Osteocyte (in vitro differentiated cells): ENCODE measurements around the gene SERPINI1. TPM values are rescaled to one million over a fixed set of nuclear protein-coding genes. Genes with fewer than 3 reads are reported as not detected.

ENCODE experiments used
- DNase-seq: peaks from one replicate; pipeline ENCODE4 v3.0.0; 2021; ENCODE audit warnings: mixed read lengths; ENCODE audit not compliant: unreplicated experiment; ENCODE audit errors: extremely low spot score
- H3K27ac Mint-ChIP-seq: one replicate; pipeline ENCODE4 v1.8.0; 2021; ENCODE audit warnings: mild to moderate bottlenecking, mixed read lengths; ENCODE audit not compliant: unreplicated experiment
- H3K27me3 Mint-ChIP-seq: one replicate; pipeline ENCODE4 v1.8.0; 2021; ENCODE audit warnings: mixed read lengths; ENCODE audit not compliant: unreplicated experiment
- H3K36me3 Mint-ChIP-seq: one replicate; pipeline ENCODE4 v1.8.0; 2021; ENCODE audit warnings: mixed read lengths; ENCODE audit not compliant: unreplicated experiment
- H3K4me1 Mint-ChIP-seq: one replicate; pipeline ENCODE4 v1.8.0; 2021; ENCODE audit warnings: mixed read lengths; ENCODE audit not compliant: unreplicated experiment
- H3K4me3 Mint-ChIP-seq: one replicate; pipeline ENCODE4 v1.8.0; 2021; ENCODE audit warnings: mild to moderate bottlenecking, moderate library complexity, mixed read lengths; ENCODE audit not compliant: unreplicated experiment
- H3K9me3 Mint-ChIP-seq: one replicate; pipeline ENCODE4 v1.8.0; 2021; ENCODE audit warnings: mixed read lengths; ENCODE audit not compliant: unreplicated experiment
- CTCF ChIP-seq: fragments of 200-600 bp; sonication (generic); IDR thresholded peaks from 2 replicates; pipeline ENCODE4 v1.5.0; 2021; ENCODE audit warnings: antibody characterized with exemption, mild to moderate bottlenecking, moderate library complexity
- total RNA-seq: library from RNA; stranded (reverse); gene quantifications from 2 replicates; pipeline ENCODE4 v1.2.1, GENCODE V29; 2021

Gene SERPINI1
- total RNA-seq, 1 donor from 2014 or later: 0.35 TPM

- no peak for TF ChIP-seq CTCF
- DNase-seq: no peak
- Mint-ChIP-seq H3K27ac (no peak overlapping the region), H3K4me1 (no peaks in the 10 kb centered on the region), H3K27me3 (peaks cover 2% of the 10 kb centered on the region), H3K4me3 (no peak overlapping the region), H3K36me3 (no peaks in the 10 kb centered on the region), H3K9me3 (no peaks in the 10 kb centered on the region)
Measured at GRCh38 chr3:167780214-167780883, 44.8 kb downstream of the SERPINI1 start.

GRCh38 chr3:167783781-167784180 lies 48.3 kb downstream of the SERPINI1 start:
- no peak for DNase-seq
- Mint-ChIP-seq H3K4me3 (no peak overlapping the region), H3K27ac (no peak overlapping the region), H3K4me1 (no peaks in the 10 kb centered on the region), H3K36me3 (no peaks in the 10 kb centered on the region), H3K9me3 (no peaks in the 10 kb centered on the region), H3K27me3 (no peaks in the 10 kb centered on the region)
- no peak for TF ChIP-seq CTCF

- no peak for DNase-seq
Measured at GRCh38 chr3:167785790-167786189, 50.3 kb downstream of the SERPINI1 start.

GRCh38 chr3:167787440-167787839 lies 51.9 kb downstream of the SERPINI1 start:
- no peak for DNase-seq
- Mint-ChIP-seq H3K36me3 (no peaks in the 10 kb centered on the region), H3K9me3 (no peaks in the 10 kb centered on the region), H3K4me3 (no peak overlapping the region), H3K27ac (no peak overlapping the region), H3K4me1 (no peaks in the 10 kb centered on the region), H3K27me3 (peaks cover 7% of the 10 kb centered on the region)
- no peak for TF ChIP-seq CTCF

More at GRCh38 chr3:167785790-167786189, 50.3 kb downstream of the SERPINI1 start:
- Mint-ChIP-seq H3K27me3 (peaks cover 7% of the 10 kb centered on the region), H3K4me3 (no peak overlapping the region), H3K36me3 (no peaks in the 10 kb centered on the region), H3K27ac (no peak overlapping the region), H3K9me3 (no peaks in the 10 kb centered on the region), H3K4me1 (no peaks in the 10 kb centered on the region)
- no peak for TF ChIP-seq CTCF

- H3K27ac Mint-ChIP-seq: no peak overlapping the region
- H3K4me3 Mint-ChIP-seq: no peak overlapping the region
- H3K27me3 Mint-ChIP-seq: peaks cover 3% of the 10 kb centered on the region
- DNase-seq: no peak
- no peaks in the 10 kb centered on the region for H3K4me1 Mint-ChIP-seq
- no peaks in the 10 kb centered on the region for H3K36me3 Mint-ChIP-seq
- no peak for TF ChIP-seq CTCF
- H3K9me3 Mint-ChIP-seq: no peaks in the 10 kb centered on the region
Measured at GRCh38 chr3:167798443-167798842, 62.9 kb downstream of the SERPINI1 start.
